GM12872 (cell line): ENCODE data around the gene CALHM1.

Source experiments
- CTCF ChIP-seq: IDR thresholded peaks from 3 replicates; pipeline ENCODE4 v1.5.1; 2011; ENCODE audit warnings: low read depth, mild to moderate bottlenecking, low read length, moderate library complexity; ENCODE audit not compliant: insufficient read depth

The CALHM1 gene

GRCh38 chr10:103470761-103471653 is 12.3 kb upstream of the CALHM1 start:
- TF ChIP-seq CTCF = no peak

GRCh38 chr10:103469201-103469600 is 10.5 kb upstream of the CALHM1 start:
- TF ChIP-seq CTCF = no peak

- TF ChIP-seq CTCF = no peak
These were observed 8.7 kb upstream of the CALHM1 start for GRCh38 chr10:103467406-103467805.

GRCh38 chr10:103466734-103467133 is 8.0 kb upstream of the CALHM1 start:
- TF ChIP-seq CTCF = no peak

- no peak for TF ChIP-seq CTCF
These were observed 6.9 kb upstream of the CALHM1 start for GRCh38 chr10:103465411-103466179.

GRCh38 chr10:103463499-103463898 is 4.8 kb upstream of the CALHM1 start:
- TF ChIP-seq CTCF = no peak

GRCh38 chr10:103459615-103460014 is 915 bp upstream of the CALHM1 start:
- no peak for TF ChIP-seq CTCF
